T-helper 1 cell (primary cell): ENCODE data around the gene CALB2.

Experiments
- DNase-seq, 5 donors: peaks; one replicate each; pipeline ENCODE4 v3.0.0-alpha.2; 2012 to 2020

The CALB2 gene

GRCh38 chr16:71429581-71429980 lies 71.1 kb downstream of the CALB2 start:
- DNase-seq: no peak

GRCh38 chr16:71430744-71431143 lies 72.2 kb downstream of the CALB2 start:
- DNase-seq: no peak

DNA sequence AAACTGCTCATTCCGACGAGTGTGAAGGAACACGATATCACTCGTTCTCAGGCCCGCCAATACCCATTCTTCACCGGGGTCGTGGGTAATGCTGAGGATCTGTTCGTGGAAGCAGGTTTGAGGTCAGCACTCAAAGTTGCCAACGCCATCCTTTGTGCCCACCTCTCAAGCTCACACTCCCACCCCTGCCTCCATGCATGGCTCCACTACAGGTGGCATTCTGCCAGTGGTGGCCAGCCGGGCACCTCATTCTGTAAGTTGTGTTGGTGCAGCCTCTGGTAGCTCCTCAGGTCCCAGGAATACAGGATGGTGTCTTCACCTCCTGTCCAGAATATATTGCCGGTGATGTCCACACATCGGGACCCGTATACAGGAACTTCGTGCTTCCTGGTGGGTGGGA lies 72.7 kb downstream of the CALB2 start:
- no peak for DNase-seq

GRCh38 chr16:71431991-71432390 lies 73.5 kb downstream of the CALB2 start:
- no peak for DNase-seq

DNA sequence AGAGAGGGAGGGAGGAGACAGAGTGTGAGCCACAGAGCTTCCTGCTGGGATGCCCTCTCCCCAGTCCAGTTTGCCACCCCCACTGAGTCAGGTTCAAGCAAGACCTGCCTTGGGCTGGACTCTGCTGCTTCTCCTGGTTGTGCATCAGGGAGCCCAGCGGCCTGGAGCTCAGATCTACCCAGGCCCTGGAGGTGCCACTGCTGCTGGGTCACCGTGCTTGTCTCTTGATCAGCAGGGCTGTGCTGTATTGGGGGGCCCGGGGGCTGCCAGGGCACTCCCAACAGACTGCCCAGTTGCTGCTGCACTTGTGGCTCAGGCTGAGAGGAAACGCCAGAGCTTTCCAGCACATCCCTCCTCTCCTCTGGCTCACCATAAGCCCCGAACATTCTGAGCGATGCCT lies 74.4 kb downstream of the CALB2 start:
- DNase-seq: no peak

DNA sequence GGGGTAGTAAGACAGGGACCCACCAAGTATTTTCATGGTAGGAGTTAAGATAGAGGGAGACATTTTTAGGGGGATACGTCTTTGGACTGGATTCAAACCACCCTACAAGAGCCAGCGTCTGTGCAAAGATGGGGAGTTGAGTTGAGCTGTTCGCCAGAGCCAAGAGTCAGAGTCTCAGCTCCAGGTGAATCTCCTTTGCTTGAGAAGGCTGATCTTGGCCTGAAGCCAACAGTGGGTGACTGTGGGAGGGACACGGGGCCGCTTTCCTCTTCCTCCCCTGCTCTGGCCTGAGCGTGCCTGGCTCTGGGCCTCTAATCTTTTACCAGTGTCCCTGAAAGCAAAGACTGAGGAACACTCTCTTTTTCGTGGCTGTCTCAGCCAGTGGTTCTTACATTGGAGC lies 78.0 kb downstream of the CALB2 start:
- DNase-seq: no peak

- DNase-seq: no peak
Measured at GRCh38 chr16:71439523-71439922, 81.0 kb downstream of the CALB2 start.
